SK-N-MC (cell line): ENCODE measurements around the gene FIBCD1.

ENCODE experiments used
- DNase-seq: peaks from one replicate; pipeline ENCODE4 v3.0.0-alpha.2; 2011; ENCODE audit warnings: low read depth, low spot score
- H3K27ac ChIP-seq: fragments of 200-600 bp; sonication (generic); 2 replicates; pipeline ENCODE4 v1.5.1; 2016; ENCODE audit warnings: mixed run types
- H3K36me3 ChIP-seq: fragments of 200-600 bp; sonication (generic); 2 replicates; pipeline ENCODE4 v1.6.1; 2017; ENCODE audit warnings: antibody characterized with exemption, low read length, mixed read lengths; ENCODE audit not compliant: insufficient read depth
- H3K4me3 ChIP-seq: fragments of 200-600 bp; sonication (generic); 2 replicates; pipeline ENCODE4 v1.5.1; 2016
- H3K9ac ChIP-seq: fragments of 200-600 bp; sonication (generic); 2 replicates; pipeline ENCODE4 v1.8.0; 2017; ENCODE audit warnings: mixed run types, mixed read lengths; ENCODE audit not compliant: insufficient read length
- H3K9me3 ChIP-seq: fragments of 200-600 bp; sonication (generic); 2 replicates; pipeline ENCODE4 v1.6.1; 2017; ENCODE audit warnings: low read depth, mild to moderate bottlenecking, antibody characterized with exemption, low read length, moderate library complexity, mixed read lengths
- EZH2 ChIP-seq: fragments of 200-600 bp; sonication (generic); IDR thresholded peaks from one replicate; pipeline ENCODE4 v1.6.1; 2017; ENCODE audit warnings: antibody characterized with exemption
- FOXP2 ChIP-seq: optimal IDR thresholded peaks from 2 replicates; pipeline ENCODE3; 2011; ENCODE audit warnings: mild to moderate bottlenecking, moderate library complexity; ENCODE audit not compliant: insufficient read depth; ENCODE audit errors: extremely low read length, control extremely low read depth
- POLR2AphosphoS5 ChIP-seq: IDR thresholded peaks from 2 replicates; pipeline ENCODE4 v1.6.1; 2012; ENCODE audit warnings: mild to moderate bottlenecking, low read depth, low read length, borderline replicate concordance

The FIBCD1 gene

GRCh38 chr9:130895481-130896232 is 43.4 kb downstream of the FIBCD1 start:
- no peaks in the 10 kb centered on the region for H3K36me3 ChIP-seq
- H3K9me3 ChIP-seq, result no peaks in the 10 kb centered on the region
- no peak overlapping the region for H3K27ac ChIP-seq
- H3K4me3 ChIP-seq, result no peak overlapping the region
- H3K9ac ChIP-seq, result no peak overlapping the region
- no peak for DNase-seq
- TF ChIP-seq EZH2, result no peak
- no peak for TF ChIP-seq POLR2AphosphoS5
- TF ChIP-seq FOXP2, result no peak

GRCh38 chr9:130895038-130895437 is 44.0 kb downstream of the FIBCD1 start:
- Histone ChIP-seq H3K9ac (no peak overlapping the region), H3K9me3 (no peaks in the 10 kb centered on the region), H3K27ac (no peak overlapping the region), H3K4me3 (no peak overlapping the region), H3K36me3 (peaks cover 4% of the 10 kb centered on the region; the same call in 1 of the 2 replicates)
- TF ChIP-seq POLR2AphosphoS5 (no peak), FOXP2 (no peak), EZH2 (no peak)
- DNase-seq, result no peak

DNA sequence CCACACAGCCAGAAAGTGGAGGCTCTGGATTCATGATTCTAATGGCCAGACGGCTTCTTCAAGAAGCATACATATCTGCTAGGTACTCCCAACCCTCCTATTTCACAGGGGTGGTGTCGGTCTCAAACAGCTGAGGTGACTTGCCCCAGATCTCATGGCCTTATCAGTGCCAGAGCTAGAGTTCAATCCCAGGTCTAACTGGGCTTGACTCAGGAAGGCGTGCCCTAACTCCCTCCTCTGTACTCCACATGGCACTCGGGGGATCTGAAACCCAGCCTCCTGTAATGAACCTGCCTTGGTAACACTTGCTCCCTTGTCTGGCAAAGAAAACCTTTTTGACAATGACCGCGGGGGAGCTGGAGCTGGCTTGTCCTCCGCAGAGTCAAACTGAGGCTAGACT is 44.5 kb downstream of the FIBCD1 start:
- H3K4me3 ChIP-seq, result no peak overlapping the region
- H3K9ac ChIP-seq, result no peak overlapping the region
- H3K9me3 ChIP-seq, result no peaks in the 10 kb centered on the region
- no peak overlapping the region for H3K27ac ChIP-seq
- no peak for DNase-seq
- TF ChIP-seq POLR2AphosphoS5 (no peak), FOXP2 (no peak)
- H3K36me3 ChIP-seq, result peaks cover 5% of the 10 kb centered on the region; the same call in 1 of the 2 replicates

DNA sequence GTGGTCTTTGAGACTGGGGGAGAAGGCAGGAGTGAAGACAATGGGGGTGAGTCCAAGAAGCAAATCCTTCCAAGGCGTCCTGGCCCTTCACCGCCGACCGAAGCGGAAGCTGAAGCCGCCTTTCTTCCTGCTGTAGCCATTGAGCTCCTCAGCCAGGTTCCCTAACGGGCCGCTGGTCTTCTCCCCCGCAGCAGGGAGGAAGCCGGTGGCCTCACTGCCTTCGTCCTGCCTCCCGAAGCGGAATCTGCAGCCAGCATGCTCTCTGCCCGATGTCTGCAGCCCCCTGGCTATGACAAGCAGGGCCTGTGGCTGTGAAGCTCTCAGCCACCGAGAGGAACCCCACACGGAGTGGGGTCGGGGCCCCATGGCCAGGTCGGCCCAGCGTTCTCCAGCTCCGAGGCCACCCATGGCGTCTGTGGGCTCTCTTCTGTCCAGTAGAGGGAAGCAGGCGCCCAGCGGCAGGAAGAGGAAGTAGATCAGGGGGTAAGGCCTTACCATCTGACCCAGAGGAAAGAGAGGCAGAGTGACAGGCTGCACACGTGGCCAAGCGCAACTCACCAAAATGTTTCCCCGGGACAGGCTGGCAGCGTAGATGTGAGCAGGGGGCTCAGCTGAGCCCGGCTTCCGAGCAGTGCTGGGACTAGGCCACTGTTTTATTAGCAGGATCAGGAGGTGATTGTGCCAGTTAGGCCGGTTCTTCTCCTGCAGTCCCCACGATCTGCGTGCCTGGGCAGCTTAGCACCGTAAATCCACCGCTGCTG is 45.5 kb downstream of the FIBCD1 start:
- Histone ChIP-seq H3K27ac (no peak overlapping the region), H3K4me3 (no peak overlapping the region), H3K9ac (no peak overlapping the region), H3K36me3 (peaks cover 5% of the 10 kb centered on the region; the same call in 1 of the 2 replicates), H3K9me3 (no peaks in the 10 kb centered on the region)
- no peak for TF ChIP-seq EZH2
- TF ChIP-seq FOXP2, result no peak
- DNase-seq, result no peak

- Histone ChIP-seq H3K36me3 (peaks cover 5% of the 10 kb centered on the region; the same call in 1 of the 2 replicates), H3K9ac (no peak overlapping the region), H3K27ac (no peak overlapping the region), H3K9me3 (no peaks in the 10 kb centered on the region), H3K4me3 (no peak overlapping the region)
- TF ChIP-seq POLR2AphosphoS5 (no peak), FOXP2 (no peak), EZH2 (no peak)
- no peak for DNase-seq
Observed at GRCh38 chr9:130892477-130893304, 46.4 kb downstream of the FIBCD1 start.

DNA sequence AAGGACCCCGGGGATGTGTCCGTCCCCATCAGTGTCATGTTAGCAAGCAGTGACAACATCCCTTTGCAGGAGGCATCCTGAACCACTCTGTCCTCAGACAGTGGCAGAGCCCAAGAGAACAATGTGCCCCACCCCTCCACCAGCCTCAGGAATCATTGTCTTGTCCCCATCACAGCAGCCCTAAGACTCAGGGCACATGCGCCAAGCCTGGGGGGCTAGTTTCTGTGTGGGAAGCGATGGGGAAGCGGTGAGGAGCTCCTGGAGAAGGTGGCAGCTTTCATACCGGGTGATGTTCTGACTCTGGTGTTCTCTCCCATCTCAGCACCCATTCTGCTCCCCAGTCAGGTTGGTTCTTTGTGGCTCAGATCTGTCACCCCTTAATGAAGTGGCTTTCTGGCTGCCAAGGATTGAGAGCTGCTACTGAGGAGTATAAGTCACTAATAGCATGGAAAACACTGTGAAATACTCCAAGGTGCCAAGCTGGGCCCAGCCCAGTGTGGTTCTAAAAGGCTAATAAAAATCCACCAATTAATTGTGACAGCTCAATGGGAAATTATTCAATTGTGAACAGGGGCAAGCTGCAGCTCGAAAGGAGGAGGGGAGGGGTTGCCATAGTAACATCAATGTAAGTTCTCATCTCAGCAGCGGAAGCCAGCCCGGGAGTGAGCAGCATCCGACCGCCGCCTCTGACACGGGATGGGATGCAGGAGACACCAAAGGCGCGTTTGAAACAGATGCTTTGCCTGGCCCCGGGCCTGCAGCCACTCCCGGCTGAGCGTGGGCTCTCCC is 47.2 kb downstream of the FIBCD1 start:
- no peak overlapping the region for H3K27ac ChIP-seq
- H3K9ac ChIP-seq, result no peak overlapping the region
- TF ChIP-seq EZH2, result no peak
- no peak for TF ChIP-seq POLR2AphosphoS5
- TF ChIP-seq FOXP2, result no peak
- no peak for DNase-seq
- H3K4me3 ChIP-seq, result no peak overlapping the region
- H3K9me3 ChIP-seq, result no peaks in the 10 kb centered on the region
- H3K36me3 ChIP-seq, result peaks cover 13% of the 10 kb centered on the region; the same call in 1 of the 2 replicates

DNA sequence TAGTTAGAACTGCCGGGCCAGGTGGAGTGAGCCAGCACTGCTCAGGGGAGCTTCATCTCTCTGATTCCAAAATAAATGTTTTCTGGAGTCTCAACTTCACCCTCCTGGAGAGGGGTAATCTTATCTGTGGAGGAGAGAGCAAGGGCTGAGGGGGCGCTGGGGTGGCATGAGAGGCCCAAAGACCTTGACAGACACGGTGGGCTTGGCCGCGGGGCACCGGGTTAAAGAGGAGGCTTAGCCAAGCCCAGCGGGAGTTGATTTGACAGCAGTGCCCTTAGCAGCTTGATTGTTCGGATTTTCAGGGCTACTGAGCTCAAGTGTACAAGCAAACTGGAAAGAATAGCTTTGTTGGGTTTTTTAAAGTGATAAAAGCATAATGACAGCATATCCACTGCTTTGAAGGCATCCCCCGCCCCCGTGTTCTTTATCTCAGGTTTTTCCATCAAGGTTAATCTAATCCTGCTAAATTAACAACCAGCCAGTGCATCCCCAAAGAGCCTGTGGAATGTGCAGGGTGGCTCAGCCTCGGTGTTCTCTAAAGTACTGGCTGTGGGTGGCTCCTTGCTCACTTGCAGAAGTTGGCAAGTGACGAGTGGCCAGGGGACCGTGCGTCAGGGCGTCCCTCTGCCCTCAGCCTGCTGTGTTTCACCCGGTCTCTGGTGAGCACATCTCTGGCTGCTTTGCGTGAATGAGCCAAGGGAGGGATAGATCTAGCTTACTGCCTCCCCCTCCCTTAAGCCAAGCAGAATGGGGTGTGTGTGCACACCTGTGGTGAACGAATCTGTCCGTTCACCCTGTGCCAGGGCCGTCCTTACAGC is 48.0 kb downstream of the FIBCD1 start:
- no peak for DNase-seq
- H3K36me3 ChIP-seq, result peaks cover 21% of the 10 kb centered on the region; the same call in 1 of the 2 replicates
- H3K9ac ChIP-seq, result no peak overlapping the region
- H3K9me3 ChIP-seq, result no peaks in the 10 kb centered on the region
- no peak overlapping the region for H3K4me3 ChIP-seq
- H3K27ac ChIP-seq, result no peak overlapping the region
- TF ChIP-seq POLR2AphosphoS5 (no peak), FOXP2 (no peak), EZH2 (no peak)
